ENCODE data around the gene FOXD4L3. TPM values are rescaled to one million over a fixed set of nuclear protein-coding genes. Genes with fewer than 3 reads are reported as not detected.

Gene FOXD4L3
- total RNA-seq (2022; extraction: Qiagen RNA extraction) = 0.06 to 0.18 TPM (median 0.06 TPM) in 3 of 5 replicates, not detected in the others

GRCh38 chr9:68302567-68302966, at the start of gene FOXD4L3:
FOXD4L3 (plus strand) TSS chr9:68302867; CDS start chr9:68302952, 85 bp downstream.

Other genes starting within 250 kb of the FOXD4L3 start
- 54.5 to 97.1 TPM (median 71.7 TPM) in 5 replicates for gene ZNG1C, start 60.9 kb upstream of the FOXD4L3 start, total RNA-seq (2022; extraction: Qiagen RNA extraction)
- 0.09 TPM in 1 of 5 replicates, not detected in the others for gene PGM5, start 53.7 kb downstream of the FOXD4L3 start, total RNA-seq (2022; extraction: Qiagen RNA extraction)
- not detected in 5 replicates for gene TMEM252, start 238.0 kb downstream of the FOXD4L3 start, total RNA-seq (2022; extraction: Qiagen RNA extraction)